ENCODE data around the gene TRPC6. TPM values are rescaled to one million over a fixed set of nuclear protein-coding genes. Genes with fewer than 3 reads are reported as not detected.

Gene TRPC6
- total RNA-seq, 4 donors from 2014 or later, result 1.9 to 14.0 (median 3.9) TPM

DNA sequence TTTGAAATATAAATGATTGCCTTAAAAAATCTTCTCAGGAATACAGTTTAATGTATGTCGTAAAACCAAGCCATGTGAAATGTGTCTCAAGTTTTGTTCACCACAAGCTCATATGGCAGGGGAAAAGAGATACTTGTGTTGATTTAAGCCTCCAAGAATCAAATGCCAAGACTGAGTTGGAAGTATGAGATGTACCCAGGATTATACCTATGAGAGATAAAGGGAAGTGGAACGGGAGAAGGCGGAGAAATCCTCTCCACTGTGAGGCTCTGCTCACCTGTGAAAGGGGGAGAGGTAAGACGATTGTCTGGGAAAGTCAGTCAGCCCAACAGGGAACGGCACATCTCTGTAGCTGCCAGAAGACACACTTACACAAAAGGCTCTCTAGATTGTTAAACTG lies 124.8 kb downstream of the TRPC6 start:
- TF ChIP-seq, protein P1, sequence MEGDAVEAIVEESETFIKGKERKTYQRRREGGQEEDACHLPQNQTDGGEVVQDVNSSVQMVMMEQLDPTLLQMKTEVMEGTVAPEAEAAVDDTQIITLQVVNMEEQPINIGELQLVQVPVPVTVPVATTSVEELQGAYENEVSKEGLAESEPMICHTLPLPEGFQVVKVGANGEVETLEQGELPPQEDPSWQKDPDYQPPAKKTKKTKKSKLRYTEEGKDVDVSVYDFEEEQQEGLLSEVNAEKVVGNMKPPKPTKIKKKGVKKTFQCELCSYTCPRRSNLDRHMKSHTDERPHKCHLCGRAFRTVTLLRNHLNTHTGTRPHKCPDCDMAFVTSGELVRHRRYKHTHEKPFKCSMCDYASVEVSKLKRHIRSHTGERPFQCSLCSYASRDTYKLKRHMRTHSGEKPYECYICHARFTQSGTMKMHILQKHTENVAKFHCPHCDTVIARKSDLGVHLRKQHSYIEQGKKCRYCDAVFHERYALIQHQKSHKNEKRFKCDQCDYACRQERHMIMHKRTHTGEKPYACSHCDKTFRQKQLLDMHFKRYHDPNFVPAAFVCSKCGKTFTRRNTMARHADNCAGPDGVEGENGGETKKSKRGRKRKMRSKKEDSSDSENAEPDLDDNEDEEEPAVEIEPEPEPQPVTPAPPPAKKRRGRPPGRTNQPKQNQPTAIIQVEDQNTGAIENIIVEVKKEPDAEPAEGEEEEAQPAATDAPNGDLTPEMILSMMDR (IDR thresholded peaks at IDR 0.05), result no peak
- no peak for ATAC-seq (ENCODE audit: low FRiP score)
- no peak for DNase-seq (ENCODE audit: low spot score)

DNA sequence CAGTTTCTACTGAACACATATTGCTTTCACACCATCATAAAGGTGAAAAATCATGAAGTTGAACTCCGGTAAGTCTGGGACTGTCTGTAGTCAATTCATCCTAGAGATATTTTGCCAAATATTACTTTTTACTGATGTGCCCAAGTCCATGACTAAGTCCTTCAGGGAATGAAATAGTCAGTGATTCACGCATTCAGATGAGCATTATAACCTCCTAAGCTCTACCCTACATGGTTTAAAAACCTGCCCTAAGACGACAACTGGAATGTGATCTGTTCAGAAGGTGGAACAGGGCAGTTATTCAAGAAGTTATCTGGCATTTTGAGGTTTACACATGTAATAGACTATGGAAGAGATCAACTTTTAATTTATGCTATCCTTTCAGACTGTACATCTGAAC lies 125.6 kb downstream of the TRPC6 start:
- ATAC-seq (ENCODE audit: low FRiP score), result no peak
- DNase-seq (ENCODE audit: low spot score), result no peak
- TF ChIP-seq, protein P1 (IDR thresholded peaks at IDR 0.05), result no peak

DNA sequence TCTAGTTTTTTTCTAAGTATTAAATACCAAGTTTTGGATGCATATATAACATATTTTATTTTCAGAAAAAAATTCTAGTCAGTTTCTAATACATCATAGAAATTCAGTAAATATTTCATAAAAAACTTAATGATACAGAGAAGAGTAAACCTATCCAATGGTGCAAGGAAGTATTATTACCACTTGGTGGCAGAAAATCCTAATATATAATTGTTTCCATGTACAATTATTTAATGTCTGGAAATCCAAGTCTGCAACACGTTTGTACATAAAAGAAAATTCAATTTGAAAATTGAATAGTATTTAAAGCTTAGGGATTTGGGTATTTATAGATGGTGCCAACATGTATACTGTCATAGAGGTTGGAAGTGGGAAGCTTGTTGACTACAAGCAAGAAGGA lies 127.0 kb downstream of the TRPC6 start:
- no peak for DNase-seq (ENCODE audit: low spot score)
- TF ChIP-seq, protein P1 (IDR thresholded peaks at IDR 0.05), result no peak
- ATAC-seq (ENCODE audit: low FRiP score), result no peak

DNA sequence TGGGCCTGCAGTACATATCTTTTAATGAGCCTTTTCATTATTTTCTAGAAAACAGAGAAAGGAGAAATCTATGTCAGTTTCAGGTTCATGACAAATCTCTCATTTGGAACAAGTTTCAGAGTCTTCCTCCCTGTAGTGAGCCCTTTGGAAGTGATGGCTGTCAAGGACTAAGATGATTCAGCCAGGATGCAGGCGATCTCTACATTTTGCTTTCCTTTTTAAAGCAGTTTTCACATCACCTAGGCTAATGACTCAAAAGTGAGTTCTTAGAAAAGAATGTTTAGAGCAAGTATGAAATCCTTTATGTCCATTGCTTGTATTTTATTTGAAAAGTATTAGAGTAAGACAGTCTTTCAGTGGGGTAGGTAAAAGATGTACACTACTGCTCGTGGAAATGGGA lies 130.1 kb downstream of the TRPC6 start:
- ATAC-seq (ENCODE audit: low FRiP score), result no peak
- DNase-seq (ENCODE audit: low spot score), result no peak
- TF ChIP-seq, protein P1 (IDR thresholded peaks at IDR 0.05), result no peak

DNA sequence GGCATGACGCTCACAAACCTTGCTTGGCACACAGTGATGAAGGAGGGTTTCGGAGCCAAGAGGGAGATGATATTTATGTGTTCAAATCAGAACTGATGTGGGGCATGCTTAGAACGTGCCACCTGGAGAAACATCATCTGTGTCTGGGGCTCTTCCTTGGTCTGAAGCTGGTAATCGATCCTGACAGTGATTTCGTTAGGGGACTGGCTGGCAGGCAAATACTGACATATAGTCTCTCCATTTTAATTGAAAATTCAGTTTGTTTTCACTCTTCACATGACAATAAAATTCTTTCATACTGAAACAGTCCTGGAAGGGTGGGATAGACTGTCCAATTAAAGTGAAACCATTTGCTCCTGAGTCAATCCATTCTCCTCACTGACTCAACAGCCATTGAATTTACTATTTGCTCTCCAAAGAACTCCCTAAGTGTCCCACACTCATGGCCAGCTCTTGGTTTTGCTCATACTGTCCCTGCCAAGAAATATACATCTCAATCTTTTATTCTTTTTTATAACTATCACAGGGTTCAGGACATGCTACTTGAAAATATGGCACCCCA lies 134.8 kb downstream of the TRPC6 start:
- TF ChIP-seq, protein P1 (IDR thresholded peaks at IDR 0.05), result no peak
- ATAC-seq (ENCODE audit: low FRiP score) (no peak), DNase-seq (ENCODE audit: low spot score) (no peak)

DNA sequence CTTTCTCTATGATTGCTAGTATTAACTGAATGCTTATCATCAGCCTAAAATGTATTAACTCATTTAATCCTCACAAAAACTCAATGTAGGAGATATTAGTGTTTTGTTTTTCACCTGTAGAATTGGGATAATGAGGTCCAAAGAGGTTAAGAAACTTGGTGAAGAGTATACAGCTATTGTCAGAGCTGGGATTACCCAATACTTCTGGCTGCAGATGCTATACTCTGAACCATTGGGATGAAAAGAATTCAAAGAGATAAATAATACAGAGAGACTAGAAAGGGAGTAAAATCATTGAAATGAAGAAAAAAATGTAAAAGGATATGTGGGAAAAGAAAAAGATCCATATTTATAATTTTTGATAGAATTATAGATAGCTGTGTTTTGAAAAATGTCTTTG lies 137.1 kb downstream of the TRPC6 start:
- TF ChIP-seq, protein P1 (IDR thresholded peaks at IDR 0.05), result no peak
- no peak for ATAC-seq (ENCODE audit: low FRiP score)
- no peak for DNase-seq (ENCODE audit: low spot score)

DNA sequence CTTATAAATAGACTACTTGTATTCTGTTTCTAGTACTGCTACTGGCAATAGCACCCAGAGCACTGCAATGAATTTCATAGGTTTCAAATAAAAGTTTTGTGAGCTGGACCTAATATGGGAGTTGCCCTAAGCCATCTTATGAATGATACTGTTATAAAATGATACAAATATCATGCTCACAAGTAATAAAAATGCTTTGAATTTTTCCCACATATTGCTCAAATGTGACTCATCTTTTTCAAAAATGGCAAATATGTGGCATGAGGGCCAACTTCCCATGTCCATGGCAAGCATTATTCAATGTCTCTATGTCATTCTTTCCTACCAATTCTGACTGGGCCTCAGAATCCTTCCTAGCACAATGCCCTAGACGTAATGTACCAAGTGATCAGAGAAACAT lies 137.6 kb downstream of the TRPC6 start:
- peak; percentile 61 for ATAC-seq (ENCODE audit: low FRiP score)
- TF ChIP-seq, protein P1 (IDR thresholded peaks at IDR 0.05), result no peak

More for the DNA sequence above, 137.6 kb downstream of the TRPC6 start:
- no peak for DNase-seq (ENCODE audit: low spot score)

Measured in omental fat pad (tissue), 4 donors.